Transverse colon (tissue), 3 donors: ENCODE data around the gene TMED8.
"Not testable (repeated sequence)": the region's sequence is repeated elsewhere in the genome, so short reads cannot be mapped to it uniquely, and the experiment has no call there.

Experiments used
- CTCF ChIP-seq, 5 experiments: fragments of 200-600 bp in 3 of 5; fragments of 450-650 bp in 2 of 5; sonication (generic) in 3 of 5; IDR thresholded peaks; 1 replicate in 2 of 5; 2 replicates in 3 of 5; pipeline ENCODE4 v1.5.1; 2016 to 2017; ENCODE audit warnings: antibody characterized with exemption in 5 of 5, inconsistent platforms in 3 of 5, mild to moderate bottlenecking in 2 of 5, moderate library complexity in 1 of 5
- EP300 ChIP-seq: sonication (generic); formaldehyde crosslinking; IDR thresholded peaks from one replicate; pipeline ENCODE4 v1.6.1; 2017; ENCODE audit warnings: antibody characterized with exemption, low read depth

- TF ChIP-seq CTCF (IDR thresholded peaks at IDR 0.05); EP300: not testable (repeated sequence)
Observed at GRCh38 chr14:77318756-77319155, 58.1 kb downstream of the TMED8 start.
